ENCODE results near the gene OXNAD1. TPM values are rescaled to one million over a fixed set of nuclear protein-coding genes. Genes with fewer than 3 reads are reported as not detected.

The OXNAD1 gene
- total and polyA plus RNA-seq, 10 of the 15 experiments (the other 5 are each of a cell fraction or from before 2014, with no cell fraction given), result 5.6 to 27.8 (median 16.2) TPM

DNA sequence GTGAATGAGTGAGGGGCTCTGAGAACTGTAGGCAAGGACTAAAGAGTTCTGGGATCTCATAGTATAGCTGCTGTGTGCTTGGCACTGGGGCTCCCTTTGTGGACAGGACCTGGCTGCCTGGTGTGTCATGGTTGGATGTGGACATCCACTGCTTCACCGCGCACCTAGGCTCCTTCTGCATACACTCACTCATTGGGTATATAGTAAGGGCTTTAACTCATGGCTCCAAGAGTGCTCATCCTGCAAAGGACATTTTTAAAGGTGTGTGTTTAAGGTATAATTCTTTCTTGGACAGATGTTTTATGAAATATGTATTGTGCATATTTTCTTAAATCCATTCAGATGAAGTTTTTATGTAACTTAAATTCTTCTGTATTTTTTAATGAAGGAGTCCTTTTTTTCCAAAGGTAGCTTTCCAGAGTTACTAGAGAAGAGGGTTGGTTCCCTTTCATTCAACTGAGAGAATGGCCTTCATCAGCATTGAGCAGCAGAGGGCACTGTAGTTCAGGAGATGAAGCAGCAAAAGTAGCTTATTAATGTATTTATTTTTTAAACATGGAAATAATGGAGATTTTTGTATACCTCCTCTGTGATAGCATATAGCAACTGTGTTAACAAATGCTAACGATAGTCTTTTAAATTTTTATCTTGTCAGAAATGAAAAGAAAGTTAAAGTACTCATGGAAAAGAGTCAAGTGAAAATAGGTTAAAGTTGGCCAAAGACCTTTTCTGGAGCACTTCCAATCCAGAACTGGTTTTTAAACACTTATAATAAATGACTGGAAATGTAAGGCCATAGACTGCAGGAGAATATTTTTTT is 25.2 kb downstream of the OXNAD1 start (continued):
- 0 out of 2 replicates have a peak, but pooled peaks have one; percentile 21 for TF ChIP-seq NFIC (IDR thresholded peaks at IDR 0.05; ENCODE audit: low read depth, low read length)
- TF ChIP-seq JUND (IDR thresholded peaks at IDR 0.05; ENCODE audit: low read depth, low read length), result no peak
- TF ChIP-seq CEBPB (IDR thresholded peaks at IDR 0.05; ENCODE audit: borderline replicate concordance in 1 of 2, low read depth in 2 of 2, low read length in 2 of 2), result no peak
- TF ChIP-seq RB1 (IDR thresholded peaks at IDR 0.05; ENCODE audit: borderline replicate concordance), result no peak
- no peak for TF ChIP-seq IRF3 (IDR thresholded peaks at IDR 0.05)
- TF ChIP-seq IKZF2 (IDR thresholded peaks at IDR 0.05), result no peak
- TF ChIP-seq RAD21 (IDR thresholded peaks at IDR 0.05; ENCODE audit: insufficient read depth, low read depth, low read length), result peak; percentile 96
- peak; percentile 37; the same call in 1 of the 2 replicates for TF ChIP-seq FOXM1 (IDR thresholded peaks at IDR 0.05; ENCODE audit: low read depth, low read length)
- TF ChIP-seq SMC3 (IDR thresholded peaks at IDR 0.05; ENCODE audit: borderline replicate concordance, low read length), result peak; percentile 84

DNA sequence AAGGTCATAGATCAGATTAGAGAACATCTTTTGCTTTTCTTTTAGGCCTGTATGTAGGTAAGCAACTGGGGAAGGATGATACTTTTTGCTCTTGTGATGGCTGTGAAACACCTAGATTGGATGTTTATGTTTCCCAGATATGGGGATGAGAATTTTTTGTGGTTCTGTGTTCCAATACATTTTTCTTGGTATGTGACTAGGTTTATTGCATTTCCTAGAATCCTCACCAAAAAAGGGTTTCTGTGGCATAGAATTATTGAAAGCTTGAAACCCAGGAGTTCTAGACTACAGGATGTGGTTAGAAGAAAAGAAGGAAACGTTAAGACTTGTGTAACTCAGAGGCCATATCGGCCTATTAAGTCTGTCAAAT is 25.8 kb downstream of the OXNAD1 start:
- CTCF ChIA-PET, result interaction anchor here (0.7 to 9.6 kb wide), 48 partner anchors 8 to 942 kb away, joined by 3 to 170 read pairs (median 5); partner anchors contain the start of genes DPH3 and OXNAD1
- peaks cover 3 to 23% of the 10 kb centered on the region in 2 experiments; a peak in 3 of 4 replicates for H3K36me3 ChIP-seq (ENCODE audit: control insufficient read depth in 2 of 2, insufficient read depth in 2 of 2, low read length in 1 of 2)
- intact Hi-C loops (cut with micrococcal nuclease; ENCODE audit: unreplicated experiment) (loop anchor here (1.0 to 10.0 kb wide), 4 partner anchors 28 to 534 kb away; no protein-coding TSS in a partner anchor), in situ Hi-C loops (cut with MboI) (loop anchor here (25.0 kb wide), 2 partner anchors 746 to 921 kb away; no protein-coding TSS in a partner anchor)
- H3K4me1 ChIP-seq (ENCODE audit: control insufficient read depth, insufficient read depth, low read length), result peaks cover 16% of the 10 kb centered on the region
- ATAC-seq, result peak; percentile 63
- H4K20me1 ChIP-seq (ENCODE audit: control insufficient read depth, insufficient read depth), result no peaks in the 10 kb centered on the region; the same call in 1 of the 2 replicates
- 4% methylated on average over 2 of the region's 2 CpGs for WGBS (ENCODE audit: insufficient coverage, insufficient replicate concordance, low lambda C conversion rate, missing lambda C conversion rate)
- H3K9ac ChIP-seq (ENCODE audit: control insufficient read depth, insufficient read depth, low read length), result no peak overlapping the region
- POLR2A ChIA-PET, result interaction anchor here (0.7 kb wide), 1 partner anchor 220 kb away, joined by 3 read pairs; no protein-coding TSS in a partner anchor
- no peak for DNase-seq (ENCODE audit: low read depth, low spot score)
- no peaks in the 10 kb centered on the region for H3K27me3 ChIP-seq (replicated peaks in 1 of 2; ENCODE audit: control insufficient read depth in 2 of 2, insufficient read depth in 2 of 2, low read length in 1 of 2)
- H3K4me2 ChIP-seq (ENCODE audit: control insufficient read depth, insufficient read depth), result peak overlapping the region; percentile 27; the same call in 1 of the 2 replicates
- SMC1A ChIA-PET (ENCODE audit: uncharacterized antibody, unreplicated experiment), result interaction anchor here (0.6 to 4.4 kb wide), 43 partner anchors 10 to 316 kb away, joined by 3 to 67 read pairs (median 5); partner anchors contain the start of genes DPH3 and OXNAD1
- peaks cover 3% of the 10 kb centered on the region for H3K79me2 ChIP-seq (ENCODE audit: control insufficient read depth, insufficient read depth, low read length)
- no peak overlapping the region for H2AFZ ChIP-seq (ENCODE audit: control insufficient read depth, low read depth, low read length)
- RAD21 ChIA-PET (ENCODE audit: unreplicated experiment), result interaction anchor here (0.7 to 4.7 kb wide), 42 partner anchors 10 to 941 kb away, joined by 3 to 91 read pairs (median 5); partner anchors contain the start of gene OXNAD1
- peak; percentile 91 for FAIRE-seq
- peaks cover 7% of the 10 kb centered on the region for H3K9me3 ChIP-seq (replicated peaks; ENCODE audit: control insufficient read depth, insufficient read depth, low read length)
- no peak overlapping the region for H3K4me3 ChIP-seq
- BruUV-seq (replicated peaks), result no TSS peak
- H3K27ac ChIP-seq (ENCODE audit: control insufficient read depth, insufficient read depth), result peak overlapping the region; percentile 5; the same call in 1 of the 2 replicates
- TF ChIP-seq HCFC1 (IDR thresholded peaks at IDR 0.05; ENCODE audit: low read length) (no peak), SMAD1 (IDR thresholded peaks at IDR 0.05; ENCODE audit: low read depth, partially characterized antibody) (no peak), NFIC (IDR thresholded peaks at IDR 0.05; ENCODE audit: low read depth, low read length) (peak; percentile 61; the same call in 1 of the 2 replicates), MTA3 (IDR thresholded peaks at IDR 0.05; ENCODE audit: borderline replicate concordance, low read length) (no peak), EGR1 (IDR thresholded peaks at IDR 0.05; ENCODE audit: borderline replicate concordance in 1 of 2, low read depth in 2 of 2, low read length in 2 of 2) (no peak)
- TF ChIP-seq, protein P1, sequence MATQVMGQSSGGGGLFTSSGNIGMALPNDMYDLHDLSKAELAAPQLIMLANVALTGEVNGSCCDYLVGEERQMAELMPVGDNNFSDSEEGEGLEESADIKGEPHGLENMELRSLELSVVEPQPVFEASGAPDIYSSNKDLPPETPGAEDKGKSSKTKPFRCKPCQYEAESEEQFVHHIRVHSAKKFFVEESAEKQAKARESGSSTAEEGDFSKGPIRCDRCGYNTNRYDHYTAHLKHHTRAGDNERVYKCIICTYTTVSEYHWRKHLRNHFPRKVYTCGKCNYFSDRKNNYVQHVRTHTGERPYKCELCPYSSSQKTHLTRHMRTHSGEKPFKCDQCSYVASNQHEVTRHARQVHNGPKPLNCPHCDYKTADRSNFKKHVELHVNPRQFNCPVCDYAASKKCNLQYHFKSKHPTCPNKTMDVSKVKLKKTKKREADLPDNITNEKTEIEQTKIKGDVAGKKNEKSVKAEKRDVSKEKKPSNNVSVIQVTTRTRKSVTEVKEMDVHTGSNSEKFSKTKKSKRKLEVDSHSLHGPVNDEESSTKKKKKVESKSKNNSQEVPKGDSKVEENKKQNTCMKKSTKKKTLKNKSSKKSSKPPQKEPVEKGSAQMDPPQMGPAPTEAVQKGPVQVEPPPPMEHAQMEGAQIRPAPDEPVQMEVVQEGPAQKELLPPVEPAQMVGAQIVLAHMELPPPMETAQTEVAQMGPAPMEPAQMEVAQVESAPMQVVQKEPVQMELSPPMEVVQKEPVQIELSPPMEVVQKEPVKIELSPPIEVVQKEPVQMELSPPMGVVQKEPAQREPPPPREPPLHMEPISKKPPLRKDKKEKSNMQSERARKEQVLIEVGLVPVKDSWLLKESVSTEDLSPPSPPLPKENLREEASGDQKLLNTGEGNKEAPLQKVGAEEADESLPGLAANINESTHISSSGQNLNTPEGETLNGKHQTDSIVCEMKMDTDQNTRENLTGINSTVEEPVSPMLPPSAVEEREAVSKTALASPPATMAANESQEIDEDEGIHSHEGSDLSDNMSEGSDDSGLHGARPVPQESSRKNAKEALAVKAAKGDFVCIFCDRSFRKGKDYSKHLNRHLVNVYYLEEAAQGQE (IDR thresholded peaks at IDR 0.05; ENCODE audit: low read depth, low read length), result no peak
